Mesenchymal stem cell (in vitro differentiated cells and primary cell): Measurements from ENCODE around the gene TCF4.

Experiments
- DNase-seq: peaks from one replicate; pipeline ENCODE4 v3.0.0-alpha.2; 2013
- H2AFZ ChIP-seq: one replicate; pipeline ENCODE4 v1.6.1; 2013; ENCODE audit warnings: low read depth, mild to moderate bottlenecking, control low read depth, inconsistent platforms, low read length, moderate library complexity
- H2AK5ac ChIP-seq: 2 replicates; pipeline ENCODE4 v1.6.1; 2013; ENCODE audit warnings: low read length, moderate library complexity, mild to moderate bottlenecking, inconsistent platforms; ENCODE audit not compliant: severe bottlenecking
- H2BK120ac ChIP-seq: one replicate; pipeline ENCODE4 v1.6.1; 2013; ENCODE audit warnings: low read depth, mild to moderate bottlenecking, inconsistent platforms, low read length, moderate library complexity
- H2BK12ac ChIP-seq, 2 experiments: one replicate each; pipeline ENCODE4 v1.6.1; 2013; ENCODE audit warnings: inconsistent platforms in 2 of 2, low read length in 2 of 2, mild to moderate bottlenecking in 2 of 2, moderate library complexity in 2 of 2, control low read depth in 1 of 2
- H2BK15ac ChIP-seq: one replicate; pipeline ENCODE4 v1.6.1; 2013; ENCODE audit warnings: mild to moderate bottlenecking, low read depth, inconsistent platforms; ENCODE audit not compliant: poor library complexity, severe bottlenecking
- H2BK5ac ChIP-seq: 2 replicates; pipeline ENCODE4 v1.6.1; 2013; ENCODE audit warnings: low read depth, mild to moderate bottlenecking, low read length, control low read depth, inconsistent platforms; ENCODE audit not compliant: poor library complexity, severe bottlenecking
- H3K14ac ChIP-seq, 2 experiments: one replicate each; pipeline ENCODE4 v1.6.1; 2013; ENCODE audit warnings: inconsistent platforms in 2 of 2, low read length in 2 of 2, control low read depth in 1 of 2, mild to moderate bottlenecking in 1 of 2, moderate library complexity in 1 of 2
- H3K18ac ChIP-seq, 2 experiments: one replicate each; pipeline ENCODE4 v1.6.1; 2013; ENCODE audit warnings: inconsistent platforms in 2 of 2, low read length in 2 of 2, control low read depth in 1 of 2, low read depth in 1 of 2, mild to moderate bottlenecking in 1 of 2
- H3K23ac ChIP-seq, 2 experiments: one replicate each; pipeline ENCODE4 v1.6.1; 2013; ENCODE audit warnings: inconsistent platforms in 2 of 2, low read length in 2 of 2, mild to moderate bottlenecking in 2 of 2, moderate library complexity in 2 of 2, control low read depth in 1 of 2
- H3K27ac ChIP-seq: 2 replicates; pipeline ENCODE4 v1.5.1; 2013; ENCODE audit warnings: mild to moderate bottlenecking, moderate library complexity, low read length, control low read depth, inconsistent platforms; ENCODE audit not compliant: poor library complexity, severe bottlenecking
- H3K27me3 ChIP-seq, 2 experiments: 2 replicates each; pipeline versions ENCODE4 v1.6.1 to v1.7.0; 2013; ENCODE audit warnings: low read length in 2 of 2, mild to moderate bottlenecking in 2 of 2, moderate library complexity in 2 of 2, control low read depth in 1 of 2, inconsistent platforms in 1 of 2; ENCODE audit not compliant: control insufficient read depth in 1 of 2, insufficient read depth in 1 of 2
- H3K36me3 ChIP-seq, 2 experiments: 2 replicates each; pipeline versions ENCODE4 v1.6.1 to v1.7.0; 2013; ENCODE audit warnings: low read length in 2 of 2, control low read depth in 1 of 2, inconsistent platforms in 1 of 2, low read depth in 1 of 2, mild to moderate bottlenecking in 1 of 2; ENCODE audit not compliant: insufficient read depth in 2 of 2, control insufficient read depth in 1 of 2
- H3K4ac ChIP-seq, 2 experiments: one replicate each; pipeline ENCODE4 v1.6.1; 2013; ENCODE audit warnings: inconsistent platforms in 2 of 2, low read length in 2 of 2, mild to moderate bottlenecking in 2 of 2, moderate library complexity in 2 of 2, control low read depth in 1 of 2, low read depth in 1 of 2
- H3K4me1 ChIP-seq: 2 replicates; pipeline ENCODE4 v1.6.1; 2013; ENCODE audit warnings: low read depth, low read length, control low read depth; ENCODE audit not compliant: control insufficient read depth, insufficient read depth
- H3K4me2 ChIP-seq: 2 replicates; pipeline ENCODE4 v1.6.1; 2013; ENCODE audit warnings: low read length, mild to moderate bottlenecking, inconsistent platforms; ENCODE audit not compliant: poor library complexity, severe bottlenecking
- H3K4me3 ChIP-seq, 2 experiments: 2 replicates each; pipeline versions ENCODE4 v1.5.1 to v1.7.0; 2013; ENCODE audit warnings: low read length in 2 of 2, mild to moderate bottlenecking in 2 of 2, control low read depth in 1 of 2, low read depth in 1 of 2; ENCODE audit not compliant: insufficient read depth in 1 of 2
- H3K79me1 ChIP-seq: replicated peaks from 2 replicates; pipeline ENCODE4 v1.6.1; 2013; ENCODE audit warnings: mild to moderate bottlenecking, control low read depth, low read length, inconsistent platforms; ENCODE audit not compliant: poor library complexity, severe bottlenecking
- H3K9ac ChIP-seq: 2 replicates; pipeline ENCODE4 v1.7.0; 2013; ENCODE audit warnings: mild to moderate bottlenecking, low read length, moderate library complexity
- H3K9me3 ChIP-seq: 2 replicates; pipeline ENCODE4 v1.7.0; 2013; ENCODE audit warnings: mild to moderate bottlenecking, low read length; ENCODE audit not compliant: control insufficient read depth
- H4K8ac ChIP-seq: one replicate; pipeline ENCODE4 v1.6.1; 2013; ENCODE audit warnings: inconsistent platforms, mild to moderate bottlenecking, low read length, moderate library complexity
- H4K91ac ChIP-seq: one replicate; pipeline ENCODE4 v1.6.1; 2013; ENCODE audit warnings: mild to moderate bottlenecking, low read length, inconsistent platforms
- WGBS: methylation state at CpG from one replicate; pipeline ENCODE4 v1.1.7; 2013; ENCODE audit warnings: mixed read lengths; 5-methylcytosine and 5-hydroxymethylcytosine counted together

The TCF4 gene

DNA sequence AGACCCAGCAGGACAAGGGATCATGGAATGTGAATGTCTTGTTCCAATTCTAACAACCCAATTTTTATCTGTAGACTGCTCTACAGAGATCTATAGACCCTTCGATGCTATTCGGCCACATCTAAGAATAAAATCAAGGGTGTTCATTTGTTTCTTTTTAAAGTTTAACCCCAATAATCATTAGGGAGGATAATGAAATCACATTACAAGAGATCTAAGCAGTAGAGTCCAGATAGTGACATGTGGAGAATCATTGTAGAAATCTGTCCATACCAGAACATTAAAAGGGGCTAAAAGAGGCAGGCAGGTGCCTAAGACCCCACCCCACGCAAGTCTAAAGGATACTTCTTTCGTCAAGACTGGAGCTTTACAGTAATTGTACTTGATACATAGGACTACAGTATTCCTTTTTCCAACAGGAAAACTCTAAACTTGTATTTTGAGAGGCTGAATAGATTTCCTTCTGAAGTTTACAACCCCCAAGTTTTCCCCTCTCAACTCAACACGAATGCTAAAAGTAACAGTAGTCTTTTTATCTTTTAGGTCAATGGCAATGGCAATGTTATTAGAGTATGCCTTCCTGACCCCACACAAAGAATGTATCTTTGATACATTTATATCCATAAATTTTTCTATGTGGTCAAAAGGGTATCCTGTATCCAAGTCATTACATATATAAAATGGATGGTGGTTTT lies 183.7 kb downstream of the TCF4 start:
- Histone ChIP-seq H3K79me1 (peaks cover 9% of the 10 kb centered on the region), H3K27me3 (no peaks in the 10 kb centered on the region), H3K4ac (no peak overlapping the region), H3K18ac (no peak overlapping the region), H3K9ac (peak overlapping the region; percentile 89), H2BK15ac (no peak overlapping the region), H3K4me1 (no peaks in the 10 kb centered on the region), H2BK12ac (no peak overlapping the region), H4K8ac (no peak overlapping the region), H2BK5ac (no peak overlapping the region), H3K36me3 (no peaks in the 10 kb centered on the region), H3K27ac (no peak overlapping the region), H3K4me3 (peak overlapping the region in 1 of 2 experiments; percentile 80), H3K23ac (no peak overlapping the region), H2BK120ac (no peak overlapping the region), H2AK5ac (no peak overlapping the region), H4K91ac (no peak overlapping the region), H3K4me2 (no peak overlapping the region), H2AFZ (no peak overlapping the region), H3K9me3 (no peaks in the 10 kb centered on the region), H3K14ac (no peak overlapping the region)
- no peak for DNase-seq
- WGBS = no CpG with 5 or more reads among the region's 5 CpGs

GRCh38 chr18:55403421-55403949 lies 184.5 kb downstream of the TCF4 start:
- Histone ChIP-seq H3K18ac (no peak overlapping the region), H2BK120ac (peak overlapping the region; percentile 15)
- 71% methylated on average over 5 of the region's 5 CpGs for WGBS

GRCh38 chr18:55402731-55403405 lies 185.1 kb downstream of the TCF4 start:
- Histone ChIP-seq H4K8ac (no peak overlapping the region), H3K23ac (no peak overlapping the region), H3K4me3 (peak overlapping the region in 1 of 2 experiments; percentile 80), H2BK120ac (peak overlapping the region; percentile 15), H3K9ac (peak overlapping the region; percentile 89), H3K4me2 (peak overlapping the region; percentile 42), H3K18ac (no peak overlapping the region), H3K79me1 (peaks cover 13% of the 10 kb centered on the region), H2AK5ac (peak overlapping the region; percentile 62), H2BK12ac (peak overlapping the region in 1 of 2 experiments; percentile 23), H2AFZ (no peak overlapping the region), H3K14ac (peak overlapping the region in 1 of 2 experiments; percentile 57), H3K9me3 (no peaks in the 10 kb centered on the region), H3K4ac (no peak overlapping the region), H3K27ac (no peak overlapping the region), H4K91ac (no peak overlapping the region), H3K27me3 (no peaks in the 10 kb centered on the region), H2BK15ac (no peak overlapping the region), H2BK5ac (no peak overlapping the region), H3K36me3 (peaks cover 0 to 6% of the 10 kb centered on the region in 2 experiments), H3K4me1 (no peaks in the 10 kb centered on the region)
- WGBS = 24% methylated on average over 10 of the region's 10 CpGs
- peak; percentile 42 for DNase-seq

More at GRCh38 chr18:55403421-55403949, 184.5 kb downstream of the TCF4 start:
- peaks cover 8% of the 10 kb centered on the region for H3K79me1 ChIP-seq
- no peak overlapping the region for H2BK15ac ChIP-seq
- no peak overlapping the region for H2AFZ ChIP-seq
- H3K14ac ChIP-seq = peak overlapping the region in 1 of 2 experiments; percentile 57
- H3K9me3 ChIP-seq = no peaks in the 10 kb centered on the region
- H3K36me3 ChIP-seq = no peaks in the 10 kb centered on the region
- H3K9ac ChIP-seq = peak overlapping the region; percentile 89
- H3K23ac ChIP-seq = no peak overlapping the region
- no peak overlapping the region for H4K91ac ChIP-seq
- H3K4me3 ChIP-seq = peak overlapping the region in 1 of 2 experiments; percentile 80
- no peak overlapping the region for H3K27ac ChIP-seq
- no peak overlapping the region for H3K4ac ChIP-seq
- no peak overlapping the region for H3K4me2 ChIP-seq
- H3K27me3 ChIP-seq = no peaks in the 10 kb centered on the region
- peak; percentile 24 for DNase-seq
- H2AK5ac ChIP-seq = peak overlapping the region; percentile 62
- H2BK5ac ChIP-seq = no peak overlapping the region
- no peak overlapping the region for H2BK12ac ChIP-seq
- H4K8ac ChIP-seq = no peak overlapping the region
- H3K4me1 ChIP-seq = no peaks in the 10 kb centered on the region

- Histone ChIP-seq H3K23ac (no peak overlapping the region), H4K91ac (peak overlapping the region; percentile 43), H4K8ac (peak overlapping the region; percentile 72), H3K27me3 (no peaks in the 10 kb centered on the region), H3K14ac (no peak overlapping the region), H3K18ac (peak overlapping the region; percentile 69 to 91), H3K4me1 (no peaks in the 10 kb centered on the region), H2BK5ac (peak overlapping the region; percentile 0), H3K9me3 (no peaks in the 10 kb centered on the region), H2AFZ (no peak overlapping the region), H3K27ac (peak overlapping the region; percentile 90), H2AK5ac (no peak overlapping the region), H2BK12ac (no peak overlapping the region), H3K9ac (peak overlapping the region; percentile 89), H3K4ac (peak overlapping the region in 1 of 2 experiments; percentile 47), H3K4me3 (peak overlapping the region in 1 of 2 experiments; percentile 80), H3K4me2 (peak overlapping the region; percentile 80), H3K79me1 (peaks cover 12% of the 10 kb centered on the region), H2BK120ac (peak overlapping the region; percentile 37), H2BK15ac (no peak overlapping the region), H3K36me3 (peaks cover 0 to 6% of the 10 kb centered on the region in 2 experiments)
- under 1% methylated on average over 12 of the region's 12 CpGs for WGBS
- peak; percentile 89 for DNase-seq
Measured at GRCh38 chr18:55401638-55402191, 186.3 kb downstream of the TCF4 start.
